ENCODE data around the gene SORBS2. TPM values are rescaled to one million over a fixed set of nuclear protein-coding genes. Genes with fewer than 3 reads are reported as not detected.

SORBS2 gene
- total and polyA plus RNA-seq, 2 of the 8 experiments (the other 6 are each of a cell fraction or from before 2014, with no cell fraction given): 73.0 to 87.1 TPM

DNA sequence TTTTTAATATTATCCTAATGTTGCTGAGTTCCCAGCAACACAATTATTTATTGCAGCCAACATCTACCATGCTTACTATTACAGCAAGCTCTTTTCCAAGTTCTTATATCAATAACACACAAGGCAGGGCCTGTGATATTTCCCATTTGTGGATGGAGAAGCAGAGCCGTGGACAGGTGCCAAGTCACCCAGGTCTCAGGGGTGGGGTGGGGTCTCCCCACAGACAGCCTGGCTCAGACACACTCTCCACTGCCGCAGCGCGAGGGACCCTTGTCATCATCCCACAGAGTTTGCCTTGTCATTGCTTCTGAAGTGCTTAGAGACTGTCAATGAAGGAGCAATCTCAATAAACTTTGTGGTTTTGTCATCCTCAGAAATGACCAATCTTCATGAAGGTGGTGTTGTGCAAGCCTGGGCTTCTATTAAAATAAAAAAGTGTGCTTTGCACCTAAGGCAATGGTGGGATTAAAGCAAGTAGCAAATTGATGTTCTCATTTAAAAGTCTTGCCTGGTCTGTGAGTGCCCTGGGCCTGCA lies 76.1 kb downstream of the SORBS2 start (continued):
- TF ChIP-seq, protein P1, sequence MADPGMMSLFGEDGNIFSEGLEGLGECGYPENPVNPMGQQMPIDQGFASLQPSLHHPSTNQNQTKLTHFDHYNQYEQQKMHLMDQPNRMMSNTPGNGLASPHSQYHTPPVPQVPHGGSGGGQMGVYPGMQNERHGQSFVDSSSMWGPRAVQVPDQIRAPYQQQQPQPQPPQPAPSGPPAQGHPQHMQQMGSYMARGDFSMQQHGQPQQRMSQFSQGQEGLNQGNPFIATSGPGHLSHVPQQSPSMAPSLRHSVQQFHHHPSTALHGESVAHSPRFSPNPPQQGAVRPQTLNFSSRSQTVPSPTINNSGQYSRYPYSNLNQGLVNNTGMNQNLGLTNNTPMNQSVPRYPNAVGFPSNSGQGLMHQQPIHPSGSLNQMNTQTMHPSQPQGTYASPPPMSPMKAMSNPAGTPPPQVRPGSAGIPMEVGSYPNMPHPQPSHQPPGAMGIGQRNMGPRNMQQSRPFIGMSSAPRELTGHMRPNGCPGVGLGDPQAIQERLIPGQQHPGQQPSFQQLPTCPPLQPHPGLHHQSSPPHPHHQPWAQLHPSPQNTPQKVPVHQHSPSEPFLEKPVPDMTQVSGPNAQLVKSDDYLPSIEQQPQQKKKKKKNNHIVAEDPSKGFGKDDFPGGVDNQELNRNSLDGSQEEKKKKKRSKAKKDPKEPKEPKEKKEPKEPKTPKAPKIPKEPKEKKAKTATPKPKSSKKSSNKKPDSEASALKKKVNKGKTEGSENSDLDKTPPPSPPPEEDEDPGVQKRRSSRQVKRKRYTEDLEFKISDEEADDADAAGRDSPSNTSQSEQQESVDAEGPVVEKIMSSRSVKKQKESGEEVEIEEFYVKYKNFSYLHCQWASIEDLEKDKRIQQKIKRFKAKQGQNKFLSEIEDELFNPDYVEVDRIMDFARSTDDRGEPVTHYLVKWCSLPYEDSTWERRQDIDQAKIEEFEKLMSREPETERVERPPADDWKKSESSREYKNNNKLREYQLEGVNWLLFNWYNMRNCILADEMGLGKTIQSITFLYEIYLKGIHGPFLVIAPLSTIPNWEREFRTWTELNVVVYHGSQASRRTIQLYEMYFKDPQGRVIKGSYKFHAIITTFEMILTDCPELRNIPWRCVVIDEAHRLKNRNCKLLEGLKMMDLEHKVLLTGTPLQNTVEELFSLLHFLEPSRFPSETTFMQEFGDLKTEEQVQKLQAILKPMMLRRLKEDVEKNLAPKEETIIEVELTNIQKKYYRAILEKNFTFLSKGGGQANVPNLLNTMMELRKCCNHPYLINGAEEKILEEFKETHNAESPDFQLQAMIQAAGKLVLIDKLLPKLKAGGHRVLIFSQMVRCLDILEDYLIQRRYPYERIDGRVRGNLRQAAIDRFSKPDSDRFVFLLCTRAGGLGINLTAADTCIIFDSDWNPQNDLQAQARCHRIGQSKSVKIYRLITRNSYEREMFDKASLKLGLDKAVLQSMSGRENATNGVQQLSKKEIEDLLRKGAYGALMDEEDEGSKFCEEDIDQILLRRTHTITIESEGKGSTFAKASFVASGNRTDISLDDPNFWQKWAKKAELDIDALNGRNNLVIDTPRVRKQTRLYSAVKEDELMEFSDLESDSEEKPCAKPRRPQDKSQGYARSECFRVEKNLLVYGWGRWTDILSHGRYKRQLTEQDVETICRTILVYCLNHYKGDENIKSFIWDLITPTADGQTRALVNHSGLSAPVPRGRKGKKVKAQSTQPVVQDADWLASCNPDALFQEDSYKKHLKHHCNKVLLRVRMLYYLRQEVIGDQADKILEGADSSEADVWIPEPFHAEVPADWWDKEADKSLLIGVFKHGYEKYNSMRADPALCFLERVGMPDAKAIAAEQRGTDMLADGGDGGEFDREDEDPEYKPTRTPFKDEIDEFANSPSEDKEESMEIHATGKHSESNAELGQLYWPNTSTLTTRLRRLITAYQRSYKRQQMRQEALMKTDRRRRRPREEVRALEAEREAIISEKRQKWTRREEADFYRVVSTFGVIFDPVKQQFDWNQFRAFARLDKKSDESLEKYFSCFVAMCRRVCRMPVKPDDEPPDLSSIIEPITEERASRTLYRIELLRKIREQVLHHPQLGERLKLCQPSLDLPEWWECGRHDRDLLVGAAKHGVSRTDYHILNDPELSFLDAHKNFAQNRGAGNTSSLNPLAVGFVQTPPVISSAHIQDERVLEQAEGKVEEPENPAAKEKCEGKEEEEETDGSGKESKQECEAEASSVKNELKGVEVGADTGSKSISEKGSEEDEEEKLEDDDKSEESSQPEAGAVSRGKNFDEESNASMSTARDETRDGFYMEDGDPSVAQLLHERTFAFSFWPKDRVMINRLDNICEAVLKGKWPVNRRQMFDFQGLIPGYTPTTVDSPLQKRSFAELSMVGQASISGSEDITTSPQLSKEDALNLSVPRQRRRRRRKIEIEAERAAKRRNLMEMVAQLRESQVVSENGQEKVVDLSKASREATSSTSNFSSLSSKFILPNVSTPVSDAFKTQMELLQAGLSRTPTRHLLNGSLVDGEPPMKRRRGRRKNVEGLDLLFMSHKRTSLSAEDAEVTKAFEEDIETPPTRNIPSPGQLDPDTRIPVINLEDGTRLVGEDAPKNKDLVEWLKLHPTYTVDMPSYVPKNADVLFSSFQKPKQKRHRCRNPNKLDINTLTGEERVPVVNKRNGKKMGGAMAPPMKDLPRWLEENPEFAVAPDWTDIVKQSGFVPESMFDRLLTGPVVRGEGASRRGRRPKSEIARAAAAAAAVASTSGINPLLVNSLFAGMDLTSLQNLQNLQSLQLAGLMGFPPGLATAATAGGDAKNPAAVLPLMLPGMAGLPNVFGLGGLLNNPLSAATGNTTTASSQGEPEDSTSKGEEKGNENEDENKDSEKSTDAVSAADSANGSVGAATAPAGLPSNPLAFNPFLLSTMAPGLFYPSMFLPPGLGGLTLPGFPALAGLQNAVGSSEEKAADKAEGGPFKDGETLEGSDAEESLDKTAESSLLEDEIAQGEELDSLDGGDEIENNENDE (IDR thresholded peaks at IDR 0.05; ENCODE audit: insufficient replicate concordance, low read length): no peak
- TF ChIP-seq RXRA (IDR thresholded peaks at IDR 0.05; ENCODE audit: insufficient read depth, low read depth, low read length): no peak
